Panc1 (cell line): ENCODE results near the gene DPY19L1. TPM values are rescaled to one million over a fixed set of nuclear protein-coding genes. Genes with fewer than 3 reads are reported as not detected.

Experiments used
- ATAC-seq: fragments of 200-7000 bp; cut with Tn5 transposase; 2 replicates; pipeline ENCODE4 v1.9.1; 2020; ENCODE audit warnings: mild to moderate bottlenecking, moderate library complexity
- BruUV-seq: library from RNA; stranded (reverse); fragments of 400-500 nt; replicated peaks from 2 replicates; lab custom pipeline; 2021; lab: Mats Ljungman, UMichigan
- CTCF ChIA-PET: fragments of 300-600 bp; sonication (Branson Sonifier 250); formaldehyde crosslinking; loops from one replicate; lab custom pipeline; 2022; ENCODE audit warnings: antibody characterized with exemption; lab: Charles Lee
- POLR2A ChIA-PET: fragments of 300-600 bp; sonication (Branson Sonifier 250); formaldehyde crosslinking; loops from one replicate; lab custom pipeline; 2022; ENCODE audit warnings: antibody characterized with exemption; lab: Charles Lee
- DNase-seq: peaks from one replicate; pipeline ENCODE4 v3.0.0-alpha.2; 2010; ENCODE audit warnings: low read depth, low spot score
- H3K27ac ChIP-seq: 2 replicates; pipeline ENCODE4 v1.5.1; 2011; ENCODE audit warnings: mild to moderate bottlenecking, low read length, inconsistent platforms
- H3K27me3 ChIP-seq: fragments of 200-500 bp; sonication (Bioruptor generic); 2 replicates; pipeline ENCODE4 v1.6.0; 2014; ENCODE audit warnings: low read length, inconsistent platforms; ENCODE audit not compliant: control insufficient read depth, insufficient read depth
- H3K36me3 ChIP-seq: fragments of 200-500 bp; sonication (Bioruptor generic); 2 replicates; pipeline ENCODE4 v1.5.1; 2014; ENCODE audit warnings: inconsistent platforms, mild to moderate bottlenecking, low read length, moderate library complexity; ENCODE audit not compliant: control insufficient read depth, insufficient read depth
- H3K4me1 ChIP-seq: 2 replicates; pipeline ENCODE4 v1.5.1; 2011; ENCODE audit warnings: inconsistent platforms, mild to moderate bottlenecking, low read length, moderate library complexity; ENCODE audit not compliant: control insufficient read depth, insufficient read depth
- H3K4me3 ChIP-seq, 2 experiments: 2 replicates each; pipeline ENCODE4 v1.5.1; 2011 to 2012; ENCODE audit warnings: low read depth in 2 of 2, low read length in 2 of 2, mild to moderate bottlenecking in 2 of 2, inconsistent platforms in 1 of 2, moderate library complexity in 1 of 2
- H3K9me3 ChIP-seq: fragments of 200-500 bp; sonication (Bioruptor generic); 2 replicates; pipeline ENCODE4 v1.5.1; 2014; ENCODE audit warnings: low read depth, mild to moderate bottlenecking, inconsistent platforms, low read length, moderate library complexity; ENCODE audit not compliant: control insufficient read depth, insufficient read depth
- POLR2AphosphoS5 ChIP-seq: IDR thresholded peaks from 2 replicates; pipeline ENCODE4 v1.6.1; 2012; ENCODE audit warnings: mild to moderate bottlenecking, low read depth, low read length, moderate library complexity
- REST ChIP-seq, 2 experiments: IDR thresholded peaks; 2 replicates each; pipeline ENCODE4 v1.6.1; 2011 to 2012; ENCODE audit warnings: low read depth in 2 of 2, control low read depth in 1 of 2, low read length in 1 of 2, mild to moderate bottlenecking in 1 of 2, moderate library complexity in 1 of 2; ENCODE audit not compliant: insufficient read depth in 1 of 2
- SIN3A ChIP-seq: IDR thresholded peaks from 2 replicates; pipeline ENCODE4 v1.6.1; 2012; ENCODE audit warnings: low read depth, mild to moderate bottlenecking, low read length, moderate library complexity, borderline replicate concordance; ENCODE audit not compliant: insufficient read depth
- TCF7L2 ChIP-seq: IDR thresholded peaks from 2 replicates; pipeline ENCODE4 v1.6.1; 2011; ENCODE audit warnings: mild to moderate bottlenecking, low read depth, low read length, inconsistent platforms
- in situ Hi-C: cut with HindIII; loops from 2 replicates; pipeline ENCODE4 v1.10.0; 2016; ENCODE audit warnings: low sequenced_read_pairs, low pct_unique_long_range_greater_than_20kb
- intact Hi-C: fragments of 100-400 bp; cut with micrococcal nuclease; formaldehyde crosslinking; loops from one replicate; pipeline ENCODE4 v1.10.0; 2022; ENCODE audit not compliant: unreplicated experiment
- total RNA-seq: library from RNA; stranded (reverse); gene quantifications from one replicate; pipeline ENCODE4 v1.2.1, GENCODE V29; 2021; ENCODE audit not compliant: unreplicated experiment
- TF ChIP-seq, protein P1 (sequence below): fragments of 450-650 bp; IDR thresholded peaks from 2 replicates; pipeline ENCODE4 v1.5.1; 2017; ENCODE audit warnings: mild to moderate bottlenecking

Gene DPY19L1
- total RNA-seq, 1 experiment from 2014 or later = 103 TPM

DNA sequence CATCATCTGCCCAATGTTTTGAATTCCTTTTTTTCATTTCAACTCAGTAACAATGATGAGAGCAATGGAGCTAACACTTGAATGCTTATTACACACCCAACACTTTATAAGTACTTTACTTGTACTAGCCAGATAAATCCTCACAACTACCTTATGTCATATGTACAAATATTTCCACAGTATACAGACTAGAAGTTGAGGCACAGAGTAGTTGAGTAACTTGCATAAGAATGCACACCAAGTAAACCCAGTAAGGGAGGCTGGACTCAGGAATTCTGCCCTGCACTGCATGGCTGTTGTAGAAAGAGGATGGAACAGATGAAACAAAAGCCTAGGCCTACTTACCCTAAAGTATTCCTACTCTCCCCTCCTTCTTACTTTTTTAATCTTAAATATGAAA, 15.8 kb downstream of the DPY19L1 start:
- TF ChIP-seq POLR2AphosphoS5 (no peak), SIN3A (no peak), REST (IDR thresholded peaks at IDR 0.05; ENCODE audit: insufficient read depth in 1 of 2, low read depth in 2 of 2, low read length in 1 of 2) (no peak), TCF7L2 (no peak)
- in situ Hi-C loops (no loop called here), intact Hi-C loops (no loop called here)

GRCh38 chr7:35019801-35020200, 17.5 kb downstream of the DPY19L1 start:
- 0 out of 2 replicates have a peak, but pooled peaks cover 2% of the 10 kb centered on the region for H3K36me3 ChIP-seq
- intact Hi-C loops (no loop called here), in situ Hi-C loops (no loop called here)
- BruUV-seq = no TSS peak
- no peak overlapping the region for H3K4me3 ChIP-seq
- no peak for TF ChIP-seq SIN3A
- H3K27ac ChIP-seq = peak overlapping the region; percentile 45
- POLR2A ChIA-PET = no interaction called here
- DNase-seq = no peak
- peak; percentile 67 for ATAC-seq
- no peaks in the 10 kb centered on the region for H3K27me3 ChIP-seq
- H3K4me1 ChIP-seq = peaks cover 32% of the 10 kb centered on the region
- no peaks in the 10 kb centered on the region for H3K9me3 ChIP-seq
- CTCF ChIA-PET = interaction anchor here (0.6 kb wide), 1 partner anchor 16 kb away, joined by 13 read pairs; no protein-coding TSS in a partner anchor

More for the DNA sequence above, 15.8 kb downstream of the DPY19L1 start:
- H3K9me3 ChIP-seq = no peaks in the 10 kb centered on the region
- ChIA-PET POLR2A (no interaction called here), CTCF (no interaction called here)
- no TSS peak for BruUV-seq
- peaks cover 40% of the 10 kb centered on the region for H3K4me1 ChIP-seq
- 0 out of 2 replicates have a peak, but pooled peaks cover 2% of the 10 kb centered on the region for H3K36me3 ChIP-seq
- H3K27ac ChIP-seq = no peak overlapping the region
- ATAC-seq = no peak
- H3K4me3 ChIP-seq = no peak overlapping the region
- no peaks in the 10 kb centered on the region for H3K27me3 ChIP-seq
- no peak for DNase-seq

GRCh38 chr7:35019179-35019729, 18.0 kb downstream of the DPY19L1 start:
- no peaks in the 10 kb centered on the region for H3K27me3 ChIP-seq
- ChIA-PET POLR2A (no interaction called here), CTCF (no interaction called here)
- intact Hi-C loops (no loop called here), in situ Hi-C loops (no loop called here)
- ATAC-seq (peak; percentile 84), DNase-seq (no peak)
- H3K4me3 ChIP-seq = no peak overlapping the region
- peaks cover 27% of the 10 kb centered on the region for H3K4me1 ChIP-seq
- TF ChIP-seq TCF7L2 = no peak
- TF ChIP-seq, protein P1, sequence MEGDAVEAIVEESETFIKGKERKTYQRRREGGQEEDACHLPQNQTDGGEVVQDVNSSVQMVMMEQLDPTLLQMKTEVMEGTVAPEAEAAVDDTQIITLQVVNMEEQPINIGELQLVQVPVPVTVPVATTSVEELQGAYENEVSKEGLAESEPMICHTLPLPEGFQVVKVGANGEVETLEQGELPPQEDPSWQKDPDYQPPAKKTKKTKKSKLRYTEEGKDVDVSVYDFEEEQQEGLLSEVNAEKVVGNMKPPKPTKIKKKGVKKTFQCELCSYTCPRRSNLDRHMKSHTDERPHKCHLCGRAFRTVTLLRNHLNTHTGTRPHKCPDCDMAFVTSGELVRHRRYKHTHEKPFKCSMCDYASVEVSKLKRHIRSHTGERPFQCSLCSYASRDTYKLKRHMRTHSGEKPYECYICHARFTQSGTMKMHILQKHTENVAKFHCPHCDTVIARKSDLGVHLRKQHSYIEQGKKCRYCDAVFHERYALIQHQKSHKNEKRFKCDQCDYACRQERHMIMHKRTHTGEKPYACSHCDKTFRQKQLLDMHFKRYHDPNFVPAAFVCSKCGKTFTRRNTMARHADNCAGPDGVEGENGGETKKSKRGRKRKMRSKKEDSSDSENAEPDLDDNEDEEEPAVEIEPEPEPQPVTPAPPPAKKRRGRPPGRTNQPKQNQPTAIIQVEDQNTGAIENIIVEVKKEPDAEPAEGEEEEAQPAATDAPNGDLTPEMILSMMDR = no peak
- TF ChIP-seq REST (IDR thresholded peaks at IDR 0.05; ENCODE audit: insufficient read depth in 1 of 2, low read depth in 2 of 2, low read length in 1 of 2) = no peak
- no peak for TF ChIP-seq SIN3A
- TF ChIP-seq POLR2AphosphoS5 = no peak
- H3K9me3 ChIP-seq = no peaks in the 10 kb centered on the region
- peak overlapping the region; percentile 8; the same call in 1 of the 2 replicates for H3K27ac ChIP-seq
- 0 out of 2 replicates have a peak, but pooled peaks cover 2% of the 10 kb centered on the region for H3K36me3 ChIP-seq
- BruUV-seq = no TSS peak
